ENCODE results near the gene DALRD3.

GRCh38 chr3:48989796-48990635 lies 28.4 kb downstream of the DALRD3 start, which contains the start of gene P4HTM:
- TF ChIP-seq CTCF (IDR thresholded peaks at IDR 0.05) = peak in 9 of 12 donors; percentile 22 to 61 (median 40)
- TF ChIP-seq POLR2A (IDR thresholded peaks at IDR 0.05) = peak in 1 of 2 donors; percentile 51
